Liver (tissue), 3 donors: ENCODE measurements around the gene STK39.

Source experiments
- FOXA1 ChIP-seq: IDR thresholded peaks from 2 replicates; pipeline ENCODE4 v1.6.1; 2016; ENCODE audit warnings: antibody characterized with exemption
- GABPA ChIP-seq, 2 donors: IDR thresholded peaks in 1 of 2; conservative IDR thresholded peaks in 1 of 2; 2 replicates each; pipeline ENCODE4 v1.6.1; 2016; ENCODE audit warnings: antibody characterized with exemption in 2 of 2, mild to moderate bottlenecking in 1 of 2, moderate library complexity in 1 of 2
- HNF4A ChIP-seq, 2 donors: conservative IDR thresholded peaks; 2 replicates each; pipeline ENCODE4 v1.6.1; 2016; ENCODE audit warnings: antibody characterized with exemption in 2 of 2, mild to moderate bottlenecking in 2 of 2
- NR2F2 ChIP-seq: IDR thresholded peaks from 2 replicates; pipeline ENCODE4 v1.6.1; 2016; ENCODE audit warnings: antibody characterized with exemption
- RAD21 ChIP-seq, 2 donors: IDR thresholded peaks; 2 replicates each; pipeline ENCODE4 v1.6.1; 2016; ENCODE audit warnings: antibody characterized with exemption in 2 of 2, mild to moderate bottlenecking in 2 of 2
- RXRA ChIP-seq, 2 donors: IDR thresholded peaks; 2 replicates each; pipeline ENCODE4 v1.6.1; 2017 to 2018; ENCODE audit warnings: antibody characterized with exemption in 2 of 2, mild to moderate bottlenecking in 1 of 2
- TAF1 ChIP-seq: conservative IDR thresholded peaks from 2 replicates; pipeline ENCODE4 v1.6.1; 2016; ENCODE audit warnings: antibody characterized with exemption, mild to moderate bottlenecking
- TF ChIP-seq, protein P1 (sequence below): IDR thresholded peaks from 2 replicates; pipeline ENCODE4 v1.6.1; 2016; ENCODE audit warnings: antibody characterized with exemption
- TF ChIP-seq, protein P2 (sequence below): IDR thresholded peaks from 2 replicates; pipeline ENCODE4 v1.6.1; 2016; ENCODE audit warnings: antibody characterized with exemption, mild to moderate bottlenecking
- TF ChIP-seq, protein P3 (sequence below): fragments of 150-350 bp; IDR thresholded peaks from 2 replicates; pipeline ENCODE4 v1.5.1; 2017; ENCODE audit warnings: improper control_type of control experiment, low read depth, low read length; ENCODE audit not compliant: missing input control
- donor health status: healthy.
- donor health status: healthy.

DNA sequence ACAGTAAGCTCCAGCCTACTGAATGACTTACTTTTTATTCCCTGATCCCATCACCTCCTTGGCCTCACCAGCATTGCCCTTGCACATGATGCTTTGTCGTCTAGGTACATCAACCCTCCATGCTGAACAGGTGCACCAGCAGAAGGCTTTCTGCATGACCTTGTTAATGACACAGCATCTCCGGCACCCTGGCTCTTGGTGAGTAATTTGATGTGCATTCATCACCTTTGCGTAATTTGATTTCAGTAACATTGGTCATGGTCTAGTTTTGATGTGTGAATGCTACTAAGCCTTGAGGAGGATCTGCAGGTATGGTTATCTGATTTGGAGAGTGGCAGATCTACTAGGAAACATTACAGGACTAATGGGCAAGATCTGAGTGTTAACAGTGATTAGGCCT lies 103.6 kb downstream of the STK39 start:
- TF ChIP-seq FOXA1 (no peak), RXRA (IDR thresholded peaks at IDR 0.05) (no peak), GABPA (IDR thresholded peaks at IDR 0.05 in 1 of 2, conservative IDR thresholded peaks at IDR 0.05 in 1 of 2) (no peak), RAD21 (IDR thresholded peaks at IDR 0.05) (no peak), NR2F2 (no peak), HNF4A (conservative IDR thresholded peaks at IDR 0.05) (no peak), TAF1 (no peak)
- TF ChIP-seq, protein P1, sequence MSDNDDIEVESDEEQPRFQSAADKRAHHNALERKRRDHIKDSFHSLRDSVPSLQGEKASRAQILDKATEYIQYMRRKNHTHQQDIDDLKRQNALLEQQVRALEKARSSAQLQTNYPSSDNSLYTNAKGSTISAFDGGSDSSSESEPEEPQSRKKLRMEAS, result no peak
- TF ChIP-seq, protein P2, sequence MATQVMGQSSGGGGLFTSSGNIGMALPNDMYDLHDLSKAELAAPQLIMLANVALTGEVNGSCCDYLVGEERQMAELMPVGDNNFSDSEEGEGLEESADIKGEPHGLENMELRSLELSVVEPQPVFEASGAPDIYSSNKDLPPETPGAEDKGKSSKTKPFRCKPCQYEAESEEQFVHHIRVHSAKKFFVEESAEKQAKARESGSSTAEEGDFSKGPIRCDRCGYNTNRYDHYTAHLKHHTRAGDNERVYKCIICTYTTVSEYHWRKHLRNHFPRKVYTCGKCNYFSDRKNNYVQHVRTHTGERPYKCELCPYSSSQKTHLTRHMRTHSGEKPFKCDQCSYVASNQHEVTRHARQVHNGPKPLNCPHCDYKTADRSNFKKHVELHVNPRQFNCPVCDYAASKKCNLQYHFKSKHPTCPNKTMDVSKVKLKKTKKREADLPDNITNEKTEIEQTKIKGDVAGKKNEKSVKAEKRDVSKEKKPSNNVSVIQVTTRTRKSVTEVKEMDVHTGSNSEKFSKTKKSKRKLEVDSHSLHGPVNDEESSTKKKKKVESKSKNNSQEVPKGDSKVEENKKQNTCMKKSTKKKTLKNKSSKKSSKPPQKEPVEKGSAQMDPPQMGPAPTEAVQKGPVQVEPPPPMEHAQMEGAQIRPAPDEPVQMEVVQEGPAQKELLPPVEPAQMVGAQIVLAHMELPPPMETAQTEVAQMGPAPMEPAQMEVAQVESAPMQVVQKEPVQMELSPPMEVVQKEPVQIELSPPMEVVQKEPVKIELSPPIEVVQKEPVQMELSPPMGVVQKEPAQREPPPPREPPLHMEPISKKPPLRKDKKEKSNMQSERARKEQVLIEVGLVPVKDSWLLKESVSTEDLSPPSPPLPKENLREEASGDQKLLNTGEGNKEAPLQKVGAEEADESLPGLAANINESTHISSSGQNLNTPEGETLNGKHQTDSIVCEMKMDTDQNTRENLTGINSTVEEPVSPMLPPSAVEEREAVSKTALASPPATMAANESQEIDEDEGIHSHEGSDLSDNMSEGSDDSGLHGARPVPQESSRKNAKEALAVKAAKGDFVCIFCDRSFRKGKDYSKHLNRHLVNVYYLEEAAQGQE, result no peak
- TF ChIP-seq, protein P3, sequence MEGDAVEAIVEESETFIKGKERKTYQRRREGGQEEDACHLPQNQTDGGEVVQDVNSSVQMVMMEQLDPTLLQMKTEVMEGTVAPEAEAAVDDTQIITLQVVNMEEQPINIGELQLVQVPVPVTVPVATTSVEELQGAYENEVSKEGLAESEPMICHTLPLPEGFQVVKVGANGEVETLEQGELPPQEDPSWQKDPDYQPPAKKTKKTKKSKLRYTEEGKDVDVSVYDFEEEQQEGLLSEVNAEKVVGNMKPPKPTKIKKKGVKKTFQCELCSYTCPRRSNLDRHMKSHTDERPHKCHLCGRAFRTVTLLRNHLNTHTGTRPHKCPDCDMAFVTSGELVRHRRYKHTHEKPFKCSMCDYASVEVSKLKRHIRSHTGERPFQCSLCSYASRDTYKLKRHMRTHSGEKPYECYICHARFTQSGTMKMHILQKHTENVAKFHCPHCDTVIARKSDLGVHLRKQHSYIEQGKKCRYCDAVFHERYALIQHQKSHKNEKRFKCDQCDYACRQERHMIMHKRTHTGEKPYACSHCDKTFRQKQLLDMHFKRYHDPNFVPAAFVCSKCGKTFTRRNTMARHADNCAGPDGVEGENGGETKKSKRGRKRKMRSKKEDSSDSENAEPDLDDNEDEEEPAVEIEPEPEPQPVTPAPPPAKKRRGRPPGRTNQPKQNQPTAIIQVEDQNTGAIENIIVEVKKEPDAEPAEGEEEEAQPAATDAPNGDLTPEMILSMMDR, result no peak
